PC-9 (cell line): ENCODE measurements around the gene NAGLU. TPM values are rescaled to one million over a fixed set of nuclear protein-coding genes. Genes with fewer than 3 reads are reported as not detected.

ENCODE experiments used
- BruUV-seq: library from RNA; stranded (reverse); fragments of 400-500 nt; replicated peaks from 2 replicates; lab custom pipeline; 2021; lab: Mats Ljungman, UMichigan
- CTCF ChIA-PET: fragments of 300-600 bp; sonication (Branson Sonifier 250); formaldehyde crosslinking; loops from one replicate; lab custom pipeline; 2022; ENCODE audit warnings: antibody characterized with exemption; lab: Charles Lee
- POLR2A ChIA-PET: fragments of 300-600 bp; sonication (Branson Sonifier 250); formaldehyde crosslinking; loops from one replicate; lab custom pipeline; 2022; ENCODE audit warnings: antibody characterized with exemption; ENCODE audit not compliant: unreplicated experiment; lab: Charles Lee
- DNase-seq, 2 experiments: peaks; one replicate each; pipeline versions ENCODE4 v3.0.0 to v3.0.0-alpha.2; 2015 to 2022; ENCODE audit warnings: mixed read lengths in 1 of 2
- H2AFZ ChIP-seq: fragments of 200-600 bp; sonication (generic); 2 replicates; pipeline ENCODE4 v1.8.1; 2017; ENCODE audit warnings: antibody characterized with exemption
- H3F3A ChIP-seq: fragments of 200-600 bp; sonication (generic); 2 replicates; pipeline ENCODE4 v1.8.1; 2017; ENCODE audit warnings: antibody characterized with exemption, mild to moderate bottlenecking, low read depth; ENCODE audit not compliant: insufficient read depth
- H3K27ac ChIP-seq: fragments of 200-600 bp; sonication (generic); 2 replicates; pipeline ENCODE4 v1.6.1; 2016; ENCODE audit warnings: mixed run types
- H3K27me3 ChIP-seq: fragments of 200-600 bp; sonication (generic); 2 replicates; pipeline ENCODE4 v1.6.1; 2016; ENCODE audit warnings: low read depth, mixed run types; ENCODE audit not compliant: insufficient read depth
- H3K36me3 ChIP-seq: fragments of 200-600 bp; sonication (generic); 2 replicates; pipeline ENCODE4 v1.6.1; 2016; ENCODE audit warnings: low read depth, mixed run types
- H3K4me1 ChIP-seq: fragments of 200-600 bp; sonication (generic); replicated peaks from 2 replicates; pipeline ENCODE4 v1.6.1; 2016; ENCODE audit warnings: mixed run types; ENCODE audit not compliant: insufficient read depth
- H3K4me2 ChIP-seq: fragments of 200-600 bp; sonication (generic); 2 replicates; pipeline ENCODE4 v1.6.1; 2017; ENCODE audit warnings: mixed run types
- H3K4me3 ChIP-seq: fragments of 200-600 bp; sonication (generic); 2 replicates; pipeline ENCODE4 v1.6.1; 2016; ENCODE audit warnings: mixed run types
- H3K79me2 ChIP-seq: fragments of 200-600 bp; sonication (generic); 2 replicates; pipeline ENCODE4 v1.6.1; 2017; ENCODE audit warnings: low read depth, mixed run types
- H3K9me2 ChIP-seq: fragments of 200-600 bp; sonication (generic); 2 replicates; pipeline ENCODE4 v1.8.1; 2017; ENCODE audit warnings: mild to moderate bottlenecking; ENCODE audit not compliant: insufficient read depth
- H3K9me3 ChIP-seq: fragments of 200-600 bp; sonication (generic); 2 replicates; pipeline ENCODE4 v1.8.1; 2016; ENCODE audit warnings: low read depth; ENCODE audit not compliant: insufficient read depth
- H4K20me1 ChIP-seq: fragments of 200-600 bp; sonication (generic); 2 replicates; pipeline ENCODE4 v1.8.1; 2017; ENCODE audit not compliant: insufficient read depth
- CTCF ChIP-seq: fragments of 200-600 bp; sonication (generic); conservative IDR thresholded peaks from 2 replicates; pipeline ENCODE4 v1.6.1; 2017; ENCODE audit warnings: mixed run types, antibody characterized with exemption, mild to moderate bottlenecking, moderate library complexity
- EZH2 ChIP-seq: fragments of 200-600 bp; sonication (generic); IDR thresholded peaks from 2 replicates; pipeline ENCODE4 v1.8.0; 2017; ENCODE audit warnings: antibody characterized with exemption, low read depth
- intact Hi-C: fragments of 100-400 bp; cut with micrococcal nuclease; formaldehyde crosslinking; loops from one replicate; pipeline ENCODE4 v1.10.0; 2022; ENCODE audit not compliant: unreplicated experiment
- total RNA-seq: library from RNA; stranded (reverse); gene quantifications from 2 replicates; pipeline ENCODE4 v1.2.3, GENCODE V29; 2021

The NAGLU gene
- total RNA-seq, 1 experiment from 2014 or later, result 18.2 TPM

GRCh38 chr17:42530952-42531454 is 5.0 kb upstream of the NAGLU start:
- ChIA-PET CTCF (interaction anchor here (0.6 kb wide), 1 partner anchor 656 kb away, joined by 17 read pairs; no protein-coding TSS in a partner anchor), POLR2A (no interaction called here)
- Histone ChIP-seq H3K9me2 (no peaks in the 10 kb centered on the region), H3K27ac (no peak overlapping the region), H3K36me3 (no peaks in the 10 kb centered on the region), H2AFZ (no peak overlapping the region), H3K4me2 (no peak overlapping the region), H3K4me3 (no peak overlapping the region), H3F3A (peaks cover 39% of the 10 kb centered on the region; the same call in 1 of the 2 replicates), H3K4me1 (peaks cover 17% of the 10 kb centered on the region), H3K9me3 (no peaks in the 10 kb centered on the region), H3K79me2 (no peaks in the 10 kb centered on the region), H3K27me3 (no peaks in the 10 kb centered on the region), H4K20me1 (no peaks in the 10 kb centered on the region)
- no TSS peak for BruUV-seq
- intact Hi-C loops, result no loop called here
- TF ChIP-seq CTCF, result no peak
- no peak for DNase-seq

GRCh38 chr17:42531455-42532354 is 4.3 kb upstream of the NAGLU start:
- Histone ChIP-seq H2AFZ (peak overlapping the region; percentile 78), H3K4me3 (peak overlapping the region; percentile 55; the same call in 1 of the 2 replicates), H3K27me3 (no peaks in the 10 kb centered on the region), H4K20me1 (no peaks in the 10 kb centered on the region), H3K36me3 (no peaks in the 10 kb centered on the region), H3K4me1 (peaks cover 17% of the 10 kb centered on the region), H3K9me3 (no peaks in the 10 kb centered on the region), H3K9me2 (no peaks in the 10 kb centered on the region), H3K4me2 (peak overlapping the region; percentile 80), H3K27ac (no peak overlapping the region), H3K79me2 (peaks cover 2% of the 10 kb centered on the region), H3F3A (peaks cover 38% of the 10 kb centered on the region; the same call in 1 of the 2 replicates)
- CTCF ChIA-PET, result interaction anchor here (0.6 to 1.1 kb wide), 4 partner anchors 17 to 657 kb away, joined by 4 to 17 read pairs (median 10); partner anchors contain the start of gene IFI35
- POLR2A ChIA-PET, result interaction anchor here (0.6 kb wide), 3 partner anchors 11 to 292 kb away, joined by 3 to 18 read pairs (median 11); partner anchors contain the start of gene BECN1
- peak in 1 of 2 experiments; percentile 55 for DNase-seq
- no TSS peak for BruUV-seq
- TF ChIP-seq CTCF (peak; percentile 53; the same call in 1 of the 2 replicates), EZH2 (no peak)
- intact Hi-C loops, result no loop called here
